CD4-positive, alpha-beta T cell treated with Interleukin-6 for 4 hours (primary cell): ENCODE data around the gene MTOR.
"Not testable (repeated sequence)": the region's sequence is repeated elsewhere in the genome, so short reads cannot be mapped to it uniquely, and the experiment has no call there.

ENCODE experiments used
- DNase-seq: peaks from one replicate; pipeline ENCODE4 v3.0.0-alpha.2; 2020; ENCODE audit warnings: mixed read lengths

MTOR gene

GRCh38 chr1:11214698-11215380 is 47.5 kb downstream of the MTOR start:
- DNase-seq: no peak

DNA sequence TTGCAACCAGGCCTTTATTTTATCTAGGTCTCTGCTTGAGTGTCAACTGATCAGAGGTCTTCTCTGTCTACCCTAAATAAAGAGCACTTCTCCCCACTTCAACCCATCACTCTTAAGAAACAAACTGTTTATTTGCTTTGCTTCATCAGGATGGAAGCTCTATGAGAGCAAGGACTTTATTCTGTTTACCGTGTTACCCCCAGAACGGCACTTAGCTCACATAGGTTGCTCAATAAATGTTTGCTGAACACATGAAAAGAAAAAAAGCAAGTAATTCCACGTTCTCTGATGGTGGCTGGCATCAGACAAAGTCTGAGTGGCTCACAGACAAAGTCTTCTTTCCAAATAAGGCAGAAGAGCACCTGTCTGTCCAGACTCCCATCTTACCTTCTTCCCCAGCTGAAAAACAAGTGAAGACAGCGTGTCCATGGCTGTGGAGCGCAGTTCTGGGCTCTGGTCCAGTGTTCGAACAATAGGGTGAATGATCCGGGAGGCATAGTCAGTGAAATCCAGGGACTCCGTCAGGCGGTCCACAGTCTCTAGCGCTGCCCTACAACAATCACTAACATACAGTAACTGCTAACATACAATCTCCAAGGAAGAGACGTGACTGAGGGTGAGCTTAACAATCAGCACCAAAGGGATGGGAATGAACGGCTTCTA is 50.3 kb downstream of the MTOR start:
- DNase-seq: no peak

DNA sequence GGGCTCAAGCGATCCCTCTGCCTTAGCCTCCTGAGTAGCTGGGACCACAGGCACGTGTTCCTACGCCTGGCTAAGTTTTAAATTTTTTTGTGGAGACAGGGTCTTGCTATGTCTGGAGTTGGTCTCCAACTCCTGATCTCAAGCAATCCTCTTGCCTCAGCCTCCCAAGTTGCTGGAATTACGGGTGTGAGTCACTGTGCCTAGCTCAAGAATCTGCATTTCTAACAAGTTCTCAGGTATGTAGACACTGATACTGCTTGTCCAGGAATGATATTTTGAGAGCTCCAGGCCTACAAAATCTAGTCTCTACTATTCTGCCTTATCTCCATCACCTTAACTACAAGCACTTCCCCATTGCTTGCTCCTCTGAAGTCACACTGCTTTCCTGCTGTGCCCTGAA is 50.9 kb downstream of the MTOR start:
- DNase-seq: no peak

GRCh38 chr1:11207898-11208611 is 54.3 kb downstream of the MTOR start:
- DNase-seq: no peak

GRCh38 chr1:11204396-11205190 is 57.8 kb downstream of the MTOR start:
- DNase-seq: no peak

DNA sequence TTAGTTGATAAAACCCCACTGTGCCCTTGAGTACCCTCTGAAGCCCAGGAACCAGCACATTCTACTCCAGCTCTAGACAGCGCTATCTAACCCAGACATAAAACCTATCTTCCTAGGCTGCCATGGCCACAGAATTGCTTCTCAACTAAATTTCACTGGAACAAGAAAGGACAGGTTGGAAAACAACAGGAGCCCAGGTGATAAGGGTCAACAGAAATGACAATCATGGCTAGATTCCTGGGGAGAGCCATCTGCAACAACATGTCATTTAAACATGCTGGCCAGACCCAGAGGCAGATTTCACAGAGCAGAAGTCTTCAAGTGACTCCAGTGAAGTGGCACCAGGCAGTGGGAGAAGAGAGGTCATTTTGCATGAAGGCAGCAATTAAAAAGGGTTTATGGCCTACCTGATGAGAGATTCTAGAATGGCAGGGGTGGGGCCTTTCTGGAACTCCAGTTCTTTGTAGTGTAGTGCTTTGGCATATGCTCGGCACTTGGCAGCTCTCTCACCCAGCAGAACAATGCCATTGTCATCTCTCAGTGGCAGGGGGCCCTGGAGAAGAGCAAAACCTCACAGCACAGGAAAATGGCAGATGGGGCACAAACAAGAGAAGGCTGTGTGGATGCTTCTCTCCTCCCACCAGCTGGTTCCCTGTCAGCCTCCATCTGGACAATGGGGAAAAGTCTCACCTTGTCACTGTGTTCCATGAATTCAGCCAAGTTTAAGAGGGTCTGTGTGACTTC is 63.3 kb downstream of the MTOR start:
- no peak for DNase-seq

DNA sequence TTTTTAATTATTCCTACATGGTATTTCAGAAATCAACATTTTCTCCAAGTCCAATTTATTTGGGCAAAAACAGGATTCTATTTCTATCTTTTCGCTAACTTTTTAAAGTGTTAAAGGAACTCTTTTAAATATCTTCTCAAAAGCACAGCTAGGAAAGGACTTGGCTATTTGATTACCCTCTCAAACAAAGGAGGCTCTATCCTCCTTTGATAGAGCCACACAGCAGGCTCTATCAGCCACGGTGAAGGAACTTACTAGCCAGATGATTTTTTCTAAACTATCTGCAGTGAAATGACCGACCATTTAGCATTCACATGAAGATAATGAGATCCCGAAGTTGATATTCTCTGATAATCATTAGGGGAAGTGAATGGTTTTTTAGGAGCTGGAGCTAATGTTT is 64.1 kb downstream of the MTOR start:
- DNase-seq: no peak

GRCh38 chr1:11197359-11197758 is 65.0 kb downstream of the MTOR start:
- DNase-seq: no peak

DNA sequence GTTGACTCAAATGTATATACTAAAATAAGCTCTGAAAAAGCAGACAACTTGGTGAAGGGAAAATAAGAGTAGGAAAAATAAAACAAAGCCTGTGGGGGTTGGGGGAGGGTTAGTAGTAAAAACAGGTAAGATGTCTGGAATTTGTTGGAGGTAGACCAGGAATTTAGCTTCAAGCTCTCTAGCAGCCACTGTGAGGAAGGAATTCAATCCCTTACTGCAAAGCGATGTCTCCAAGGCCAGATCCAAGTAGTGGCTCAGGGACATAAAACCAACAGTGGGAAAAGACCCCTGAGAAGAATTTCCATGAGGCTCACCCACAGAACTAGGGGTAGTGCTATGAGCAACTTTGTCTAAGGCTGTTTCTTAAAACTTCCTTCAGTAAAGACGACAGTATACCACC is 65.4 kb downstream of the MTOR start:
- no peak for DNase-seq

- no peak for DNase-seq
These were observed 67.8 kb downstream of the MTOR start for GRCh38 chr1:11194407-11195176.

- no peak for DNase-seq
These were observed 69.0 kb downstream of the MTOR start for GRCh38 chr1:11193376-11193775.

- no peak for DNase-seq
These were observed 73.4 kb downstream of the MTOR start, which contains the start of gene ANGPTL7 for GRCh38 chr1:11188858-11189451. Gene ANGPTL7 (plus strand): TSS chr1:11189355. CDS start chr1:11189580, 225 bp downstream.

GRCh38 chr1:11188381-11188780 is 74.0 kb downstream of the MTOR start:
- no peak for DNase-seq

DNA sequence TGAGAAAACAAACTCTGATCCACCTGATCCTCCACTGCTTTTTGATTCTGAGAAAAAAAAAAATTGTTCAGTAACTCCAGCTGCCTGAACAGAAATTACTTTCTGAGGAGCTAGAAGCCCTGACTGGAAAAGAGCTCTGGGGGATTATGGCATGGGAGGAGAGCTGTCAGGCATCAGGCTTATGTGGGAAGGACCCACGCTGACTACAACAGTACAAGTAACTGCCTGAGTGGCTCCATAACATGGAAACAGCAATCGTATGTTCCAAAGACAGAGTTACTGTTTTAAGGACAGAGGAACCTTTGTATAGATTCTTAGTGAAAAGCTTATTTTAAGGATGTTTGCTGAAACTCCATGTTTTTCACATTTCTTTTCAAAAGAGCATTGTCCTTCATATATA is 74.4 kb downstream of the MTOR start:
- no peak for DNase-seq

DNA sequence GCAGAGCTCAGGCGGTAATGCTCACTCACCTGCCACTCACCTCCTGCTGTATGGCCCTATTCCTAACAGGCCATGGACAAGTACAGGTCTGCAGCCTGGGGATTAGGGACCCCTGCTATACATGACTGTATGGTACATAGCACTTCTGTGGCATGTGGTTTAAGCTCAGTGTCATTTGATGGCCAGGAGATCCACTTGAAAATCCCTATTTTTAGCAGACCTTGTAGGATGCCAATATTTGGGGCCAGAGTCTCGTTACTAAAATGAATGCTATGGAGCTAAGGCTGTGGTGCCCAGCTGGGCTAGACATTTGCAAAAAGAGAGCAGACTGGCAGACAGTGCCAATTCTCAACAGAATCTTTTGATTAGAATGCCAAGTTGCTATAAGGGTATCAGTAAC is 74.9 kb downstream of the MTOR start:
- DNase-seq: no peak

- no peak for DNase-seq
These were observed 75.4 kb downstream of the MTOR start for GRCh38 chr1:11187000-11187399.

GRCh38 chr1:11184973-11185372 is 77.4 kb downstream of the MTOR start:
- no peak for DNase-seq

DNA sequence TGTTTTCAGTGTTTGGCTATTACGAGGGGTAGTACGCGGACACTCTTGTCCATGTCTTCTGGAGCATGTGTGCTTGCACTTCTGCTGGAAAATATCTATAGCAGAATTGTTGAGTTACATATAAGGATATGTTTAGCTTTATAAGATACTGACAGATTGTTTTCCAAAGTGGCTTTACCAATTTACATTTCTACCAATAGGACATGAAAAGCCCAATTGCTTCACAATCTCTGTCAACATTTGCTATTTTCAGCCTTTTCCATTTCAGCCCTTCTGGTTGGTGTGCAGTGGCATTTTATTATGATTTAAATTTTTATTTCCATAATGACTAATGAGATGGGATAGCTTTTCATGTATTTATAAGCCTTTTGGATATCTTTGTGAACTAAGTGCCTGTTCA is 79.5 kb downstream of the MTOR start:
- DNase-seq: no peak

DNA sequence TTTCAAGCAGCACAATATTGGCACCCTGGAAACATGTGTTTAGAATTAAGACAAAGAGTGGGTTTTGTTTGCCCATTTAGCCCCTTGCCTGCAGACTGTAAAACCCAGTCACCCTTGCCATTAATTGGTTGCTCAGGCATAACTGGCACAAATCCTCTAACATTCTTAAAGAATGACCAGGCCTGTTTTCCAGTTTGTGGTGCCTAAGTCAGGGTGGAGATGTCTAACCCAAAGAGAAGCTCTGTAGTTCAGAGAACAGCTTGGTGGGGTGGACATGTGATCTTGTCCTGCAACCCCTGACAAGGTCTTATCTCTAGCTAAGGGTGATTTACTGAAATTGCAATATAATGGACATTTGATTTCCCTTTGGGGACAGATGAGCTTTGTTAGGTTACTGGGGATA is 82.0 kb downstream of the MTOR start:
- no peak for DNase-seq

DNA sequence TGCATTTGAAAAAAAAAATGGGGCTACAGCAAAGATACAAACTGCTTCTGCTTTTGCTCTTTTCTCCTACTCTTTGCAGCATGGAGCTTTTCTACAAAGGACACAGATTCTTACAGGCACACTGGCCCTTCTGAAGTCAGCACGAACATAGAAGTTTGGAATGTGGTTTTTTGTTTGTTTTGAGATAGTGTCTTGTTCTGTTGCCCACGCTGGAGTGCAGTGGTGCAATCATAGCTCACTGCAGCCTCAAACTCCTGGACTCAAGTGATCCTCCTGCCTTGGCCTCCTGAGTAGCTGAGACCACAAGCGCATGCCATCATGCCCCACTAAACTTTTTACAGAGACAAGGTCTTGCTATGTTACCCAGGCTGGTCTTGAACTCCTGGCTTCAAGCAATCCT is 82.6 kb downstream of the MTOR start:
- not testable (repeated sequence) for DNase-seq

DNA sequence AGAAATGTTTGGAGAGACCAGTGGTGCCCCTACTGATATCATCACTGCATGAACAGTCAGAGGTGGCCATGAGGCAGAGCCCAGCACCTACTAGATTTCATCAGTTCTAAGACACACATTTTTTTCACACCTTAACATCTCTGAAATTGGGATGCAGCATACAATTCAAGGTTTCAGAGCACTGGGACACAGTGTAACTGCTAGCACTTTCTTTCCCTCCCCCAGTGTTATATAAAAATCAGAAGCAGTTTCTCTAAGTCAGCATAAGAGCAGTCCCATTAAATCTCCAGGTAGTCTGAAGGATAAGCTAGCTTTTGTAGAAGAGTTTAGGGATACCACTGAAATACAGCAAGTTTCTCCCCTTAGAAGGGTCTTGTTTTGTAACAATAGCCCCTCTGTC is 83.2 kb downstream of the MTOR start:
- DNase-seq: no peak
